GM12873 (cell line): Measurements from ENCODE around the gene CR1L.

Source experiments
- CTCF ChIP-seq: IDR thresholded peaks from 2 replicates; pipeline ENCODE4 v1.5.1; 2012; ENCODE audit warnings: low read depth, mild to moderate bottlenecking, moderate library complexity, low read length, control low read depth; ENCODE audit not compliant: insufficient read depth; ENCODE audit errors: missing control alignments

The CR1L gene

GRCh38 chr1:207698822-207699483 lies 54.0 kb downstream of the CR1L start:
- peak; percentile 65 for TF ChIP-seq CTCF

DNA sequence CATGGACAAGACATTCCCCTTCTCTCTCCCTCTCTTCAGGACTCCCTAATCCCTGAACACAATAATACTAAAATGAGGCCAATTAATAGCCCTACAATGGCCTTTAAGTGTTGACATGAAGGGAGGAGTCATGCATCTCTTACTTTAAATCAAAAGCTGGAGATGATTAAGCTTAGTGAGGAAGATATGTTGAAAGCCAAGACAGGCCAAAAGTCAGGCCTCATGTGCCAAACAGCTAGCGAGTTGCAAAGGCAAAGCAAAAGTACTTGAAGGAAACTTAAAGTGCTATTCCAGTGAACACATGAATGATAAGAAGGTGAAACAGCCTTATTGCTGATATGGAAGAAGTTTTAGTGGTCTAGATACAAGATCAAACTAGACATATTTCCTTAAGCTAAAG lies 57.4 kb downstream of the CR1L start:
- no peak for TF ChIP-seq CTCF

- no peak for TF ChIP-seq CTCF
These were observed 58.8 kb downstream of the CR1L start for GRCh38 chr1:207703712-207704111.

DNA sequence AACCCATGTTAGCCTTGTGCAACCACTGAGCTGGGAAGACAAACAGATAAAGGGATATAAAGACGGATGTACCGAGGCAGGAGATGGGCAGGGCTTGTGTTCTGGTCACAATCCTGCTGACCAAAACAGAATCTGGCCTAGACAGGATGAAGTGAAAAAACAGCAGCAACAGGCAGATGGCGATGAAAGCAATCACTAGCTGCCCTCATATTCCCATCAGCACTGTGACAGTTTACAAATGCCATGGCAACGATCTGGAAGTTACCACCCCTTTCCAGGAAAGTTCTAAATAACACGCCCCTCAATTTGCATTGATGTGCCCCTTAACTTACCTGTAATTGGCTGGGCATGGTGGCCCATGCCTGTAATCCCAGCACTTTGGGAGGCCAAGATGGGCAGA lies 66.4 kb downstream of the CR1L start:
- peak; percentile 10 for TF ChIP-seq CTCF

DNA sequence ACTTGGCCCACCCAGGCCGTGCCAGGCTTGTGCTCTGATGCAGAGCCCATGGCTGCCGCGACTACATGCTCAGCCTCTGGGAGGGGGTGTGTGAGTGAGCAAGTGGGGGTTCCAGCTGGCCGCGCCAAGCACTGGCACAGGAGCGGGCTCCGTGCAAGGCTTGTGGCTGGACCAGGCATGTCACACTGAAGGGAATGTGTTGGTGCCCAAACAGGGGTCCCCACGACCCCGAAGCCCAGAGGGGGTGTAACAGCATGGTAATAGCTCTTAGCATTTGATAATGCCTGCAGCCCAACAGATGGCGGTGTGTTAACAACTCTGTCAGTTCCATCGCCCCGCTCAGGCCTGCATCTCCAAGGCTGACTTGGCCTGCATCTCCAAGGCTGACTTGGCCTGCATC lies 68.6 kb downstream of the CR1L start:
- no peak for TF ChIP-seq CTCF

GRCh38 chr1:207719234-207719633 lies 74.3 kb downstream of the CR1L start:
- no peak for TF ChIP-seq CTCF

DNA sequence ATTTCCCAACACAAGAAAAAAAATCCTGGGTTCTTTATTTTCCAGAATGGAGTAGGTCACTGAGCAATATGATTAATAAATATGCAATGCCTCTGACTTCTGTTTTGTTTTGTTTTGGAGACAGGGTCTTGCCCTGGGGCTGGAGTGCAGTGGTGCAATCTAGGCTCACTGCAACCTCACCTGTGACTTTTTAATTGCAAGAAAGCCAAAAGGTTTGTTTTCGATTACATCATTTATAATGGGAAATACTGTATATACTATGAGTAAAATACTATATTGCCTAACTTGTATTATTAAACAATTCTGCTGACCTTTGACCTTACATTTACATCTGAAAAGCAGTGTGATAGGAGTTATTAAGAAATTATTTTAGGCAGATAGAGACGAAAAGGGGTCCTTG lies 95.3 kb downstream of the CR1L start:
- no peak for TF ChIP-seq CTCF
